C4-2B (cell line): ENCODE measurements around the gene SIVA1.

Experiments
- ZFX ChIP-seq: fragments of 450-650 bp; IDR thresholded peaks from 2 replicates; pipeline ENCODE4 v1.6.1; 2017
- TF ChIP-seq, protein P1 (sequence below): fragments of 450-650 bp; conservative IDR thresholded peaks from 2 replicates; pipeline ENCODE4 v1.5.1; 2017; ENCODE audit warnings: mild to moderate bottlenecking

DNA sequence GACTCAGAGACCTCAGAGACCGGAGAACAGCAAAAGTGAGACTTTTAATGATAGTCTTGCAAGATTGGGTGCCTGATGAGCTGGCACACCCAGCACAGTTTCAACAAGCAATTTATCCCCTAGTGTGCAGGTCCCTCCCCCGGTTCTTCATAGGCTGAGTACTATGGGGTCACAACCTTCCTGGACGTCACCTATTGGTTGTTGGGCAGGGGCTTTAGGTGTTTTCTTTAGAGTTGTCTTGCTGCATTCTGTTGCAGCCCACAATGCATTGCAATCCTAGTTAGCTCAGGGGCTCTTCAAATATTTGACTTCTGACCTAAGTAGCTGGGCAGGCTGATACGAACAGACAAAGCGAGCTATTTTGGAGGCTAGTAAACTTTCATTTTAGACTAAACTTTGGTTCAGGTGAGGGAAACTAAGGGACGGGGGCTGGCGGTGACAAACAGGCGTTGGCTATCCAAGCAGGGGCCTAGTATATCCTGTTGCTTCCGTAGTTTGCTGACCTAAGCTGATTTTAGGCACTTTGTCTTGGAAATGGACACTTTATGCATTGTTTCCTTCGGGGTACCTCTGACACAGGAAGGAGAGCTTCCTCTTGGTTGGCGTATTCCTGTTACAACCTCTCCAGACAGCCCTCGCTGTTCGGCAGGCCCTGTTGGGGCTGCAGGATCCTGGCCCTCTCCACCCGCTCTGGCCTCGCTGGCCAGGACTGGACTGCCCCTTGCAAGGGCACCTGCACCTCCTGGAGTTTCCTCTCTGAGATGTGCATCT is 14.1 kb downstream of the SIVA1 start:
- TF ChIP-seq, protein P1, sequence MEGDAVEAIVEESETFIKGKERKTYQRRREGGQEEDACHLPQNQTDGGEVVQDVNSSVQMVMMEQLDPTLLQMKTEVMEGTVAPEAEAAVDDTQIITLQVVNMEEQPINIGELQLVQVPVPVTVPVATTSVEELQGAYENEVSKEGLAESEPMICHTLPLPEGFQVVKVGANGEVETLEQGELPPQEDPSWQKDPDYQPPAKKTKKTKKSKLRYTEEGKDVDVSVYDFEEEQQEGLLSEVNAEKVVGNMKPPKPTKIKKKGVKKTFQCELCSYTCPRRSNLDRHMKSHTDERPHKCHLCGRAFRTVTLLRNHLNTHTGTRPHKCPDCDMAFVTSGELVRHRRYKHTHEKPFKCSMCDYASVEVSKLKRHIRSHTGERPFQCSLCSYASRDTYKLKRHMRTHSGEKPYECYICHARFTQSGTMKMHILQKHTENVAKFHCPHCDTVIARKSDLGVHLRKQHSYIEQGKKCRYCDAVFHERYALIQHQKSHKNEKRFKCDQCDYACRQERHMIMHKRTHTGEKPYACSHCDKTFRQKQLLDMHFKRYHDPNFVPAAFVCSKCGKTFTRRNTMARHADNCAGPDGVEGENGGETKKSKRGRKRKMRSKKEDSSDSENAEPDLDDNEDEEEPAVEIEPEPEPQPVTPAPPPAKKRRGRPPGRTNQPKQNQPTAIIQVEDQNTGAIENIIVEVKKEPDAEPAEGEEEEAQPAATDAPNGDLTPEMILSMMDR, result no peak
- no peak for TF ChIP-seq ZFX
